Brain pericyte (primary cell): ENCODE data around the gene PLTP.
"Not testable (repeated sequence)": the region's sequence is repeated elsewhere in the genome, so short reads cannot be mapped to it uniquely, and the experiment has no call there.

Experiments used
- DNase-seq: peaks from one replicate; pipeline ENCODE4 v3.0.0-alpha.2; 2012; ENCODE audit warnings: low read depth, low spot score

The PLTP gene

DNA sequence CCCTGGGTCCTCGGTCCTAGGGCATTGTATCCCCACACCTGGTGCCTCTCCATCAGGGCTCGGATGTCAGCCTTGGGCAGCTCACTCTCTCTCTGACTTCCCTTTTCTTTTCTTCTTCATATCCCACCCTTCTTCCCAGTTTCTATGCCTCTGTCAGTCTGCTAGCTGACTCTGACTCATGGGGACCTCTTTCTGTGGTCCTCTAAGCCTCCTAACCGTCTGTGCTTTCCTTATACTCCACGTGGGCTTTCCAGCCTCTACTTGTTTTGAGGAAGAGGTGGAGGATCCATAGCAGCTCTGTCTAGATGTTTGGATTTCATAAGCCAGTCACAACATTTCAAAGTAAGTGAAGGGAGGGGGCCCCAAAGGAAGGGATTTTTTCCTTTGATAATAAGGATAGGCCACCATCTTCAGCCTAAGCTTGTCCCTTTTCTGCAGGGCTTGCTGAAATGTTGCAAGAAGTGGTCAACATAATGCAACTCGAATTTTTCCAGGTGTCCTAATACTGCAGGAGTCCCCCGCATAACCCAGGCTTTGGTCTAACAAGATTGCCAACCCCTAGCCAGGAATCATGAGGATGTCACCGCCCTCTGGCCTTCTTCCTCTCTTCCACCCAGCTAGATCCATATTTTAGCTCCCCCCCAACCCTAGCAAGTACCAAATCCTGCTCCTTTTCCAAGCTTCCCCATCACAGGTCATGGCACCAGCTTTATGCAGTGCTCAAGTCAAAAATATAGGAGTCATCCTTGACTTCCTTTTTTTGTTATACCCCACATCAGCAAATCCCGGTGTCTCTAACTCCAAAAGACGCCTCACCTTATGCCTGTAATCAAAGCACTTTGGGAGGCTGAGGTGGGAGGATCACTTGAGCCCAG lies 8.7 kb upstream of the PLTP start:
- no peak for DNase-seq

DNA sequence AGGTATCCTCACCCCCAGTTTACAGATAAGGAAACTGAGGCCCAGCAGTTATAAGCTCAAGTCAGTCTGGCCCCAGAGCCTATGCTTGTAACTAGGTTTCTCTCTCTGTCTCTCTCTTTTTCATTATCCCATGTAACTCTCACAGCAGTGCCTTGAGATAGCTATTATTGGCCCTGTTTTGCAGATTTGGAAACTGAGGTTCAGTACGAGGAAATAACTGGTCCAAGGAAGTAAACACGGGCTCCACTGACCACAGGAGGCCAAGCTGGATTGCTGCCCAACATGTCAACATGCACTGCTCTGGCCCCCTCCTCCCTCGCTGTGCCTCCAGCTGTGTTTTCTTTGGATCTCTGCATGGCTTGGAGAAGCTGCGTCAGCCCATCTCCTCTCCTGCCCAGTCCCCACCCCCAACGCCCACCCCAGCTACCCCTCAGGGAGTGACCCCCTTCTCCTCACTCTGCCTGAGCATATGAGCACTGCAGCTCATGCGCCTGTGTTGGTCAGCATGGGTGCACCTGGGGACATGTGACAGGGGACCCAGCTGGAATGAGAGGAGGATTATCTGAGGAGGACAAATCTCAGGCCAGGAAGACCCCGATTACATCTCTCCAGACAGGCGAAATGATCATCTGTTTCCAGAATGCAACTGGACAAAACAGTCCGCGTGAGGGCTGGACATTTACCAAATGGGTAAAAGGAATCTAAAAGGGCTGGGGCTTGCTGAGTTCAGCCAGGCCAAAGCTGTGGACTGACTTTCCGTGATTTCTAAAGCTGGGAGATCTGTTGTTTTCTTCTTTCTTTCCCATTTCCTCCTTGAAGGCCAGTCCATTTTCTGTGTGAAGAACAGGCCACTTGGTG lies 7.8 kb upstream of the PLTP start:
- peak; percentile 96 for DNase-seq

GRCh38 chr20:45918779-45919537 lies 7.0 kb upstream of the PLTP start:
- no peak for DNase-seq

- no peak for DNase-seq
Measured at GRCh38 chr20:45918182-45918737, 6.3 kb upstream of the PLTP start.

- no peak for DNase-seq
Measured at GRCh38 chr20:45917790-45918141, 5.8 kb upstream of the PLTP start.

- DNase-seq: no peak
Measured at GRCh38 chr20:45913116-45913515, 1.2 kb upstream of the PLTP start.

GRCh38 chr20:45912344-45912682 lies 358 bp upstream of the PLTP start:
- no peak for DNase-seq

DNA sequence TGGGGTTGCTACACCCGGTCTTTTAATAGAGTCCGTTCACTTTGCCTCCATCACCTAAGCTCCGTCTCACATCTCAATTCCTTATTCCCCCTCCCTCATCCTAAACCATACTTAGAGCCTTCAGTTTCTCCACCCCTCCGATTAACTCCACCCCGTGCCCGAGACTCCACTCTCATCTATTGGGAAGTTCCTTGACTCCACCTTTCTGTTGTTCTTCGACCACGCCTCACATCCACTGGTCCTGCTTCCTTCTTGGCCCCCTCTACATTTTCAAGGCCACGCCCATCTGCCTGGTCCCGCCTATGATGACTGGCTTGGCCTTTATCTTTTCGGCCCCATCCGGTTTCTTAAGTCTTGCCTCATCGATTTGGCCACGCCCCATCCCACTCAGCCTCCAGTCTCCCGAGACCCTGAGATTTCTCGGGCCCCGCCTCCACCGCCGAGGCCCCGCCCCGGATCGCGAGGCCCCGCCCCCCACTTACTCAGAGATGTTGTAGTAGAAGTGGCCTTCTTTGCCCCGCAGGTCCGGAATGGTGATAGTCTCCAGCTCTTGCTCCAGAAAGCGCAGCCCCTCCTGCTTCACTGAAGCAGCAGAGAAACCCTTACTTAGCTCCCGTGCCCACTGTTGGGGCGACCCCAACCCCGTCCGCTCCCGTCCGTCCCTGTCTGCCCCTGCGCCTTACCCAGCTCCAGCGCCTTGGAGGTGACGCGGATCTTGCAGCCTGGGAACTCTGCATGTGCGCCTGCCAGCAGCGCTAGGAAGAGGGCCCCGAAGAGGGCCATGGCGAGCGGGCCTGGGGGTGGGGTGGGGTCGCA lies 1.1 kb downstream of the PLTP start:
- peak; percentile 96 for DNase-seq

DNA sequence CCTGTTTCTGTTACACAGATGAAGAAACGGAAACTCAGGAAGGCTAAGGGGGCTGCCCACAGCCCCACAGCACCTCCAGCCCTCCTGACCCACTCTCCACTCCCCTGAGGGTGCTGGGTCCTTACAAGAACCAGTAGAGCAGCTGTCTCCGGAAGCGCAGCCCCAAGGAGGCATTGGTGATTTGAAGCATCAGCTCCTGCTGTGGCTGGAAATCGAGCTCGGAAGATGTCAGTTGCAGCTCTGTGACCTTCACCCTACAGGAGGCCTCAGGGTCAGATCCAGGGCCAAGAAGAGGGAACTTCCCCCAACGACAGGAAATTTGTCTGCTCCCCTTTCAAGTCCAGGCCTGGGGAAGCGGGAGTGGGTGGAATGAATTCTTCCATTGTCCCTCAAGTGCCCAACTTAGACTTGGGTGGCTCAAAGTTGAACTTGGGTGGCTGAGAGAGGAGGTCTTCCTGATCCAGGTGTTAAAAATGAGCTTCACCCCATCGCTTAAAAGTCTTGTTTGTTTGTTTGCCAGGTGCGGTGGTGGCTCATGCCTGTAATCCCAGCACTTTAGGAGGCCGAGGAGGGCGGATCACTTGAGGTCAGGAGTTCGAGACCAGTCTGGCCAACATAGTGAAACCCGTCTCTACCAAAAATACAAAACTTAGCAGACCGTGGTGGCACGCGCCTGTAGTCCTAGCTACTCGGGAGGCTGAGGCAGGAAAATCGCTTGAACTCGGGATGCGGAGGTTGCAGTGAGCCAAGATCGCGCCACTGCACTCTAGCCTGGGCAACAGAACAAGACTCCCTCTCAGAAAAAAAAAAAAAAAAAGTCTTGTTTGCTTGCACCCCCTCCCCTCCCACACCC lies 1.9 kb downstream of the PLTP start:
- DNase-seq: no peak

DNA sequence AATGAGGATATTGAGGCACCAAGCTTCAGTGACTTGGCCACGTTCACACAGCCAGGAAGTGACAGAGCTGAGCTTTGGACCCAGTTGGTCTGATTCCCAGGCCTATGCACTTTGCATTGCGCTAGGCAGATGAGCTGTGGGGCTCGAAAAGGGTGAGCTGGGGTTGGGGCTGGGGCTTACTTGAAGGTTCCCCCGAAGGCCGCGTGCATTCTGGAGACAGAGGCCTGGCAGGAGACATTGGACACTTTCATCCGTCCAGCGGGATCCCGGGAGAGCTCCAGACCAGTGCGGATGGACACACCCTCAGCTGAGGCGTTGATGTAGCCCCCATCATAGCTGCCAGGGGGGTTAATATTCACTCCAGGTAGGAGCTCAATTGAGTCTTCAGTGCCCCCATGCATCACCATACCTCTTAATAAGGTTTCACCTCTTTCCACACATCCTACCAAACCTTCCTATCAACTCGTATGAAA lies 2.6 kb downstream of the PLTP start:
- no peak for DNase-seq

- no peak for DNase-seq
Measured at GRCh38 chr20:45908084-45908483, 3.9 kb downstream of the PLTP start.

- DNase-seq: no peak
Measured at GRCh38 chr20:45907219-45907948, 4.6 kb downstream of the PLTP start.

DNA sequence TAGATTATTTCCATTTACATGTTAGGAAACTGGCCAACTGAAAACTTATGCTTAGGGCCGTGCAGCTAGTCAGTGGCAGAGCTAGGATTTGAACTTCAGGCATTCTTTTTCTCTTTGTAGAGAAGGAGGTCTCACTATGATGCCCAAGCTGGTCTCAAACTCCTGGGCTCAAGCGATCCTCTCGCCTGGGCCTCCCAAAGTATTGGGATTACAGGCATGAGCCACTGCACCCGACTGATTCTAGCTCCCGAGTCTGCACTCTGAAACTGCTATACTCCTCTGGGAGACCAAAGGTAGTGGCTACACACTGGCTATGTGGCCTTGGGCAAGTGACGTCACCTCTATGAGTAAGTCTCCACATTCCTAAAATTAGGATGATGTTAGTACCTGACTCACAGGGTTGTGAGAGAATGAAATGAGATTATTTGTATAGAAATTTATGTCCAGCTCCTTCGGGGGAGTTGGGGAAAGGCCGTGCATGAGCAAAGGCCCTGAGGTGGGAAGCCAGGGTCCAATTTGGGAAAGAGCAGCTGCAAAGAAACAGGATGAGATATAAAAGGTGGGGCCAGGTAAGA lies 6.4 kb downstream of the PLTP start:
- DNase-seq: no peak

GRCh38 chr20:45904583-45905504 lies 7.1 kb downstream of the PLTP start:
- no peak for DNase-seq

GRCh38 chr20:45902199-45902701 lies 9.7 kb downstream of the PLTP start:
- no peak for DNase-seq

DNA sequence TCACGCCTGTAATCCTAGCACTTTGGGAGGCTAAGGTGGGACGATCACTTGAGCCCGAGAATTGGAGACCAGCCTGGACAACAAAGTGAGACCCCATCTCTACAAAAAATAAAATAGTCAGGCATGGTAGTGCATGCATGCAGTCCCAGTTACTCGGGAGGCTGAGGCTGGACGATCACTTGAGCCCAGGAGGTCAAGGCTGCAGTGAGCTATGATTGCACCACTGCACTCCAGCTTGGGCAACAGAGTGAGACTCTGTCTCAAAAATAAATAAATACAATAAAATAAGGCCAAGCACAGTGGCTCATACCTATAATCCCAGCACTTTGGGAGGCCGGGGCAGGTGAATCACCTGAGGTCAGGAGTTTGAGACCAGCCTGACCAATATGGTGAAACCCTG lies 10.6 kb downstream of the PLTP start:
- not testable (repeated sequence) for DNase-seq

GRCh38 chr20:45899046-45899835 lies 12.7 kb downstream of the PLTP start:
- no peak for DNase-seq
